Thymus (tissue), 11 donors: Measurements from ENCODE around the gene ATP11A. TPM values are rescaled to one million over a fixed set of nuclear protein-coding genes. Genes with fewer than 3 reads are reported as not detected.
A peak's percentile ranks its signal among the peaks of the same experiment; 100 is the strongest.

ENCODE experiments used
- DNase-seq, 9 donors: peaks; one replicate each; pipeline ENCODE4 v3.0.0-alpha.2; 2013; ENCODE audit warnings: low spot score in 9 of 9, low read depth in 6 of 9, missing footprints in 1 of 9
- H3K27ac ChIP-seq, 2 donors: one replicate each; pipeline ENCODE4 v1.5.1; 2013; ENCODE audit warnings: control low read depth in 1 of 2, low read depth in 1 of 2, low read length in 1 of 2, mild to moderate bottlenecking in 1 of 2, moderate library complexity in 1 of 2
- H3K27me3 ChIP-seq, 2 donors: one replicate each; pipeline ENCODE4 v1.5.1; 2013; ENCODE audit warnings: low read length in 1 of 2; ENCODE audit not compliant: control insufficient read depth in 2 of 2, insufficient read depth in 1 of 2
- H3K36me3 ChIP-seq, 2 donors: one replicate each; pipeline ENCODE4 v1.5.1; 2013; ENCODE audit warnings: low read length in 1 of 2, mild to moderate bottlenecking in 1 of 2, moderate library complexity in 1 of 2; ENCODE audit not compliant: control insufficient read depth in 2 of 2, insufficient read depth in 2 of 2
- H3K4me1 ChIP-seq, 2 donors: one replicate each; pipeline ENCODE4 v1.5.1; 2013; ENCODE audit warnings: low read length in 2 of 2; ENCODE audit not compliant: control insufficient read depth in 2 of 2, insufficient read depth in 2 of 2
- H3K4me3 ChIP-seq, 2 donors: one replicate each; pipeline ENCODE4 v1.5.1; 2013; ENCODE audit warnings: low read length in 2 of 2, control low read depth in 1 of 2, mild to moderate bottlenecking in 1 of 2
- H3K9me3 ChIP-seq, 2 donors: one replicate each; pipeline ENCODE4 v1.5.1; 2013; ENCODE audit warnings: low read length in 1 of 2, mild to moderate bottlenecking in 1 of 2; ENCODE audit not compliant: control insufficient read depth in 2 of 2, insufficient read depth in 1 of 2
- WGBS: extraction: QIAGEN DNeasy Blood & Tissue Kit; methylation state at CpG from one replicate; pipeline ENCODE4 v1.1.7; 2013; 5-methylcytosine and 5-hydroxymethylcytosine counted together
- polyA plus RNA-seq: library from polyadenylated mRNA; stranded (reverse); fragments of 200-250 nt; gene quantifications from one replicate; pipeline ENCODE4 v1.2.3, GENCODE V29; 2013
- total RNA-seq: library from RNA; stranded (reverse); fragments of 120-200 nt; gene quantifications from one replicate; pipeline ENCODE4 v1.2.4, GENCODE V29; 2013
- donor health status: healthy.

The ATP11A gene
- total and polyA plus RNA-seq, 2 donors, result 7.1 to 7.2 TPM

DNA sequence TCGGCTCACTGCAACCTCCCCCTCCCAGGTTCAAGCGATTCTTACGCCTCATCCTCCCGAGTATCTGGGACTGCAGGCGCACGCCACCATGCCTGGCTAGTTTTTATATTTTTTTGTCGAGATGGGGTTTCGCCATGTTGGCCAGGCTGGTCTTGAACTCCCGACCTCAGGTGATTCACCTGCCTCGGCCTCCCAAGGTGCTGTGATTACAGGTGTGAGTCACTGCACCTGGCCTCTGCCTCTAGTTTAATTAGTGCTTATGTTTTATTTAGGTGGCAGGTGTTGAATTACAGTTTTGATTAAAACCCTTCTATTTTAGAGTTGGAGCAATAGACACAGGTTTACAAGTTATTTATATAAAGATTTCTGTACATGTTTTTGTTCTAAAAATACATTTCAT, 42.8 kb downstream of the ATP11A start:
- H3K9me3 ChIP-seq, result peaks cover 0 to 4% of the 10 kb centered on the region in 2 donors
- DNase-seq, result no peak
- H3K27me3 ChIP-seq, result no peaks in the 10 kb centered on the region
- 93% methylated on average over 10 of the region's 10 CpGs for WGBS
- no peak overlapping the region for H3K27ac ChIP-seq
- no peak overlapping the region for H3K4me3 ChIP-seq
- peaks cover 0 to 15% of the 10 kb centered on the region in 2 donors for H3K4me1 ChIP-seq
- no peaks in the 10 kb centered on the region for H3K36me3 ChIP-seq

DNA sequence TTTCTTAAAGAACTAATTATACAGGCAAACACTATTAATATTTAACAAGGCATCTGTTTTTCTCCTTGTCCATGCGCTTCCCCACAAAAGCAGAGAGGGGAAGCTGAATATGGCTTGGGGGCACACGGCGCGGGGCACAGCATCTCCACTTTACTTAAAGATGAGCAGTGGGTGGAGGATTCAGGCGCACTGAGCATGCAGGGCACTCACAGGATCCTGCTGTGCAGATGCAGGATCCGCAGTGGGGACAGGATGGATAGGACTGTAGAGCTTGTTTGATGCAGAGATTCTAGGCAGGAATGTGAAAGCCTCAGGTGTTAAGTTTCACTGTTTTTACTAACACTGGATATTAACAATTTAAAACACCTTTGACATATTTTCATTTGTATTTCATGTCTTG, 43.3 kb downstream of the ATP11A start:
- WGBS, result 87% methylated on average over 6 of the region's 6 CpGs
- no peak overlapping the region for H3K4me3 ChIP-seq
- peaks cover 0 to 11% of the 10 kb centered on the region in 2 donors for H3K4me1 ChIP-seq
- no peaks in the 10 kb centered on the region for H3K36me3 ChIP-seq
- H3K27me3 ChIP-seq, result no peaks in the 10 kb centered on the region
- H3K9me3 ChIP-seq, result peaks cover 0 to 4% of the 10 kb centered on the region in 2 donors
- DNase-seq, result no peak
- H3K27ac ChIP-seq, result no peak overlapping the region

DNA sequence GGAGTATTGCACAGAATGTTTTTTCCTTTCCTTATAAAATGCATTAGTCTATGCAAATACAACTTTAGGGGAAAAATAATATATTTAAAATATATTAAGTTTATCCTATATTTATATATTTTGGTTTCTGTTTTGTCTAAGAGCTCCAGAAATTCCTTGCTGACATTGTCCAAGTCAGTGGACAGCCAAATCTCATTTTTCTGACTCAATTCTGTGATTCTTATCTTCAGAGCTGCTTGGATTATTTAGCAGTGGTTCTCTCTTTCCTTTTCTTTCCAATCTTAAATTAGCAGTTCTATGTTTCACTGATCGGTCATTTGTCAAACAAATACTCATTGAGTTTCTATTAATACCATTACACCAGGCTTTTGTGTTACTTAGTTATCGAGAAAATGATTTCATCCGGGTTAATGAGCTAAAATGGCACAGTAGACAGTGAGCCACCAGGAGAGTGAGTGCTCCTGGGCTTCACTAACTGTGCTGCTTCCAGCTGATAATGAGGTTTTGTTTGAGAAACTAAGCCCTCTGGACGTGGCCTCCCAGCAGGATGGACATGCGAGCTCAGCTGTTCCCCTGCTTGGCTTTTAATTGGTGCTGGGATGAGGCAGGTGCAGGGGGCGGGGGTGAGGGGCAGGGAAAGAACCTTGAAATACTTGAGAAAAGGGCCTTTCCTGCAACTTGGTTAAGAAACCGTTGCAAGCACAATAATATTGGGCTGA, 44.0 kb downstream of the ATP11A start:
- WGBS, result 93% methylated on average over 7 of the region's 7 CpGs
- H3K4me3 ChIP-seq, result no peak overlapping the region
- peaks cover 0 to 10% of the 10 kb centered on the region in 2 donors for H3K4me1 ChIP-seq
- no peak for DNase-seq
- H3K27me3 ChIP-seq, result no peaks in the 10 kb centered on the region
- H3K27ac ChIP-seq, result no peak overlapping the region
- H3K9me3 ChIP-seq, result no peaks in the 10 kb centered on the region
- no peaks in the 10 kb centered on the region for H3K36me3 ChIP-seq

DNA sequence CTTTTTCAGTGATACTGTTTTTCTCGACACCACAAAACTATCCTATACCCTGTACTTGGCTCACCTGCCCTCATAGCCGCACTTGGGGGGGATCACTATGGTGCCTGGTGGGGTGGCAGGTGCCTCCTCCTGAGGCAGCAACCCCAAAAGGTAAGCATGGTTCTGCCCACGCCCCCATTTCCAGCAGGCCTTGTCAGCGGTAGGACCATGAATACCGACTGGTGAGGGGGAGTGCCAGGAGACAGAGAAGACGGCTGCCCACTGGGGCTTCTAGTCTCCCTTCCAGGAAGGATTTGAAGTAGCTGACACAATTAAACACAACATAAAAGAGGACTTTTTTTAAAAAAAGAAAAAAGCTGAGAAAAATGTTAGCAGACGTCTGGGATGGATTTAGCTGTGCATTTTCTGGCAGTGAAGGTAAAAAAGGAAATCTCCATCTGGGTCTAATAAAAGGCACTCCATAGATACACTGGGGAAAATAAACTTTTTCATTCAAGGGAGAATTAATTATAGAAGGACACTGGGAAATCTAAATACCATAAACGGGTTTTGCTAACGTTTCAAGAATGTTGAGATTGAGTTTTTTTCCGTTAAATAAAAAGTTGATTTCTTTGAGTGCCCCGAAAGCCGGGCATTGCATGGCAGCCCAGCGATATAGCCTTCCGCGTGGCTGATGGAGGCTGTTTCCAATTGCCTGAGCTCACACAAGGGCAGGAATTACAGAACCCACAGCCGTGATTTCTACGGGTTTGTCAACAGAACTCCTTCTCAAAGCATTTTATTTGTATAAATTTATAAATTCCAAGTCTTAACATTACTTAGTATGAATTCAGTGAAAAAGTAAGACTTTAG, 45.1 kb downstream of the ATP11A start:
- Histone ChIP-seq H3K4me1 (peaks cover 0 to 10% of the 10 kb centered on the region in 2 donors), H3K9me3 (no peaks in the 10 kb centered on the region), H3K4me3 (no peak overlapping the region), H3K36me3 (no peaks in the 10 kb centered on the region), H3K27me3 (no peaks in the 10 kb centered on the region), H3K27ac (no peak overlapping the region)
- 96% methylated on average over 17 of the region's 17 CpGs for WGBS
- no peak for DNase-seq

DNA sequence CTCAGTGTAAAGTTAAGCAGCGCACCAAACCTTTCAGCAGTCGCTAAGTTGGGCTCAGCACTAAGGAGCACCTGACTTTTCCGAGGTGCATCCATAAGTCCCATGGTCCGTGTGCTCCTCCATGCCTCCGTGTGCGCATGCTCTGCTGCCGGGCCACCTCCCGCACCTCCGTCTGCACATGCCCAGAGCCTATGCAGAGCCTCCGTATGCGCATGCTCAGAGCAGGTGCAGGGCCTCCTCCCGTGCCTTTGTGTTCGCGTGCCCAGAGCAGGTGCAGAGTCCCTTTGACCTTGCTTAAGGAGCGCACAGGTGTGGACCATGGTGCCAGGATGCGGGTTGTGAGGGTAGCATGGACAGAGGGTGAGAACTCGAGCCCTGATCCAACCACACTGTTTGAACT, 46.0 kb downstream of the ATP11A start:
- Histone ChIP-seq H3K36me3 (no peaks in the 10 kb centered on the region), H3K9me3 (no peaks in the 10 kb centered on the region), H3K4me1 (peaks cover 0 to 10% of the 10 kb centered on the region in 2 donors), H3K27me3 (no peaks in the 10 kb centered on the region), H3K27ac (no peak overlapping the region), H3K4me3 (no peak overlapping the region)
- whole genome bisulfite sequencing, result 92% methylated on average over 17 of the region's 17 CpGs
- peak in 1 of 9 donors; percentile 28 for DNase-seq

DNA sequence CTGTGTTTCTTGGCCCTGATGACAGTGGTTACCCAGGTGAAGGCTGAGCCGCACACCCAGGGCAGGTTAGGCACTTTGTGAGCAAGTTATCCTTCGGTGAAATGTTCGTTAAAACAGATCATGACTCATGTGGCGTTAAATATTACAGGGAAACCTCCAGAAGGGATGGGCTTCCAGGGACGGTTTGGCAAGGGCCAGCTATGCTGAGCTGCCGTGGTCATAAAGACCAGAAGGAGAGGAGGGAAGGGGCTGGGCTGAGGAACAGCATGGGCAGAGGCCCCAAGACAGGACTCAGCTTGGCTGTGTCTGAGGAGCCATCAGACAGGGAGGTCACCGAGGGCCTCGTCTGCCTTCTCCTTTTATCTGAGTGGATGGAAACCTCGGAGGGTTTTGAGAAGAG, 47.5 kb downstream of the ATP11A start:
- Histone ChIP-seq H3K27me3 (no peaks in the 10 kb centered on the region), H3K4me1 (peaks cover 0 to 10% of the 10 kb centered on the region in 2 donors), H3K9me3 (no peaks in the 10 kb centered on the region), H3K4me3 (no peak overlapping the region), H3K36me3 (no peaks in the 10 kb centered on the region), H3K27ac (no peak overlapping the region)
- WGBS, result 95% methylated on average over 9 of the region's 9 CpGs
- DNase-seq, result no peak

DNA sequence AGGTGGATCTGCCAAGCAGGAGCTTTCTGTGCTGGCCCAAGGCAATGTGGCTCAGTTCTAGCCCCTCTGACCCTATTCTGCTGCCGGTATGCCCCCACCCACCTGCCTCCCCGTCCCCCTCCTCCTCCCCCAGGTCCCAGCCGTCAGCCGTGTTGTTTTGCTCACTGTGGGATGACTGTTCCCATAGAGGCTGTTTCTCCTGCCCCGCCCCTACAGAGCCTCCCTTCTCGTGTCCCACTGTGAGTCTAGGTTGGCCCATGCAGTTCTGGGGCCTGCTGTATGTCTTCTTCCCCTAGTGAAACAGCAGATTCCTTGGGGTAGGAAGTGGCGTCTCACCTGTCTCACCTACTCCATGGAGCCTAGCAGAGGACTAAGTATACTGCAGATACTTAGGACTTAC, 48.8 kb downstream of the ATP11A start:
- peaks cover 0 to 10% of the 10 kb centered on the region in 2 donors for H3K4me1 ChIP-seq
- WGBS, result 94% methylated on average over 7 of the region's 7 CpGs
- no peaks in the 10 kb centered on the region for H3K36me3 ChIP-seq
- H3K27me3 ChIP-seq, result no peaks in the 10 kb centered on the region
- no peak overlapping the region for H3K4me3 ChIP-seq
- no peak for DNase-seq
- no peak overlapping the region for H3K27ac ChIP-seq
- H3K9me3 ChIP-seq, result no peaks in the 10 kb centered on the region

DNA sequence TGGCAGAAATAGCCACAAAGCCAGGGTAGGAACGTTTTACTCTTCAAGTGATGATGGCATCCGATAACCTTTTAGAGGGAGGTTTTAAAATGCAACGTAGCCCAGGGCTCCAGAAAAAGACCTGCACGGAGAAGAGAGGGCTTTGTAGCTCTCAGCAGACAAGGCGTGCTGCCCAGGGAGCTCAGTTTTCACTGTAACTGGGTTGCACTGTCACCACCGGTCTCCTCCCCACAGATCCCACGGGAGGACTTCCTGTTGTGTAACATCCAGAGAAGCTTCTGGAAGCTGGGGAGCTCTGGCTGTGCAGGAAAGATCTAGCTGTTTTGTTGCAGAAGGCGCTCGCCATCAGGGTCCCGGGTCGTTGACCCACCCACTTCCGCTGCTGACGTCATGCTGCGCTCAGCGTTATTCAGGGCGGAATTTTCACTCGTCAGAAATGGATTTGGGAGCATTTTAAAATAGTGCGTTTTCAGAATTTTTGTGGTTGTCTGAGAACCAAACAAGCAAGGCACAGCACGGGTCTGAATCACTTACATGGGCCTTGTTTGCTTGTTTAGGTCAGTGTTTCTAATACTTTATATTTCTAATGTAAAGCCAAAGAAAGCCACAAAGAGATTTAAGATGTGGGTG, 50.8 kb downstream of the ATP11A start:
- Histone ChIP-seq H3K4me1 (peaks cover 0 to 6% of the 10 kb centered on the region in 2 donors), H3K36me3 (no peaks in the 10 kb centered on the region), H3K9me3 (no peaks in the 10 kb centered on the region), H3K4me3 (no peak overlapping the region), H3K27ac (no peak overlapping the region), H3K27me3 (no peaks in the 10 kb centered on the region)
- DNase-seq, result no peak
- WGBS, result 92% methylated on average over 19 of the region's 19 CpGs
